ENCODE results near the gene CMTM4. TPM values are rescaled to one million over a fixed set of nuclear protein-coding genes. Genes with fewer than 3 reads are reported as not detected.
"Not testable (repeated sequence)": the region's sequence is repeated elsewhere in the genome, so short reads cannot be mapped to it uniquely, and the experiment has no call there.

Gene CMTM4
- total RNA-seq, 1 donor = 20.7 TPM

- no peak for TF ChIP-seq CTCF (IDR thresholded peaks at IDR 0.05; ENCODE audit: insufficient read depth, low read depth, low read length)
- H3K4me3 ChIP-seq (ENCODE audit: low read depth, low read length) = no peak overlapping the region
- no peak for DNase-seq (ENCODE audit: low read depth)
Observed at GRCh38 chr16:66568355-66568754, 128.2 kb downstream of the CMTM4 start.

- DNase-seq (ENCODE audit: low read depth); H3K4me3 ChIP-seq (ENCODE audit: low read depth, low read length): not testable (repeated sequence)
Observed at GRCh38 chr16:66567270-66567669, 129.3 kb downstream of the CMTM4 start.

- DNase-seq (ENCODE audit: low read depth) = no peak
- no peak within 1 kb of the TSS for H3K4me3 ChIP-seq (ENCODE audit: low read depth, low read length)
- TF ChIP-seq CTCF (IDR thresholded peaks at IDR 0.05; ENCODE audit: insufficient read depth, low read depth, low read length) = no peak
Observed at GRCh38 chr16:66566051-66566901, 130.3 kb downstream of the CMTM4 start, which contains the start of gene CMTM1. TSS of gene CMTM1 (plus strand) at chr16:66566439. CDS start at chr16:66566514, 75 bp downstream.

Small RNA genes within 50 kb of the gene (small RNA-seq; reads per million reads assigned to genes)
- gene CKLF-CMTM1 = not detected

Other genes starting within 250 kb of the CMTM4 start
- gene TK2, start 146.6 kb downstream of the CMTM4 start, total RNA-seq = 38.9 and 41.9 TPM in 2 replicates
- gene CKLF, start 144.2 kb downstream of the CMTM4 start, total RNA-seq = 55.4 and 58.3 TPM in 2 replicates
- gene CMTM1, start 130.3 kb downstream of the CMTM4 start, total RNA-seq = 2.3 and 3.9 TPM in 2 replicates
- not detected in 2 replicates for gene CMTM2, start 117.3 kb downstream of the CMTM4 start, total RNA-seq
- 22.0 and 26.7 TPM in 2 replicates for gene CMTM3, start 92.0 kb downstream of the CMTM4 start, total RNA-seq
- gene DYNC1LI2, start 54.9 kb upstream of the CMTM4 start, total RNA-seq = 146 and 147 TPM in 2 replicates
- gene TERB1, start 104.8 kb upstream of the CMTM4 start, total RNA-seq = under 0.01 TPM in 1 of 2 replicates, not detected in the other
- 67.6 and 91.1 TPM in 2 replicates for gene NAE1, start 134.2 kb upstream of the CMTM4 start, total RNA-seq
- gene CA7, start 147.7 kb upstream of the CMTM4 start, total RNA-seq = not detected in 2 replicates
- gene PDP2, start 183.8 kb upstream of the CMTM4 start, total RNA-seq = 17.4 and 25.9 TPM in 2 replicates
- gene CDH16, start 222.1 kb upstream of the CMTM4 start, total RNA-seq = not detected in 2 replicates
- gene RRAD, start 228.8 kb upstream of the CMTM4 start, total RNA-seq = 12.5 and 15.1 TPM in 2 replicates
- 133 and 136 TPM in 2 replicates for gene CIAO2B, start 237.7 kb upstream of the CMTM4 start, total RNA-seq
- gene CES2, start 238.8 kb upstream of the CMTM4 start, total RNA-seq = 38.9 and 41.9 TPM in 2 replicates